ENCODE measurements around the gene PRKAG2.

DNA sequence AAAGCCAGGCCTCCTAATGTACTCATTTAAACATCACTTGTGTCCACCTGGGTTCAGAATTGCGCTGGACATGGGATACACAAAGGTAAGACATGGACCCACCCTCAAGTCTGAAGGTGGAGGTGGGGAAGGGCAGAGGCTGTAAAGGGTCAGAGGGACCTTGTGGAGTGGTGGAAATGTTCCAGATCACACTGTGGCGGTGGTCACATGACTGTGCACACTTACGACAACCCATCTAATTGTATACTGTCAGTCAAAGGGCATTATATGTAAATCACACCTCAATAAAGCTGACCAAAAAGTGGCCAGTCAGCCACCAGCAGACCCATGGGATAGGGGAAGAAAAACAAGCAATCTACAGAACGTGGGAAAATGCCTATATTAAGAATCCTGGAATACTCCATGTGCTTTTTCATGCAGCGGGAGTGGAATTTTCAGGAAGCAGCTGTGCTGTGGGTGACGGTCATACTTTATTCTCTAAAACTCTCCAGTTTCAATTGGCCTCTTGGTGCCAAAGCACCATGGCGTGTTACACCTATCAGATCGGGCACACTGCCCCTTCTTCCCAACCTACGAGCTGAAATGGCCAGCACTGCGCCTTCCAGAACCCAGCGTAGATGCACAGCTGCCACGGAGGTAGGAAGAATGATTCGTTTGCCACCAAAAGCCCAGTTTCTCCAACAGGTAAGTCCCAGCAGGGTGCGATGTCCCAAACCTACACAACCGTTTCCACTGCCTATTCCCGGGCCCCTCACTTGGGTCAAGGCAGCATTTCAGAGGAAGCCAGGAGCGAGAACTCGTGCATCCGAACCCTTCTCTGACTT is 69.8 kb downstream of the PRKAG2 start:
- TF ChIP-seq, protein P1, sequence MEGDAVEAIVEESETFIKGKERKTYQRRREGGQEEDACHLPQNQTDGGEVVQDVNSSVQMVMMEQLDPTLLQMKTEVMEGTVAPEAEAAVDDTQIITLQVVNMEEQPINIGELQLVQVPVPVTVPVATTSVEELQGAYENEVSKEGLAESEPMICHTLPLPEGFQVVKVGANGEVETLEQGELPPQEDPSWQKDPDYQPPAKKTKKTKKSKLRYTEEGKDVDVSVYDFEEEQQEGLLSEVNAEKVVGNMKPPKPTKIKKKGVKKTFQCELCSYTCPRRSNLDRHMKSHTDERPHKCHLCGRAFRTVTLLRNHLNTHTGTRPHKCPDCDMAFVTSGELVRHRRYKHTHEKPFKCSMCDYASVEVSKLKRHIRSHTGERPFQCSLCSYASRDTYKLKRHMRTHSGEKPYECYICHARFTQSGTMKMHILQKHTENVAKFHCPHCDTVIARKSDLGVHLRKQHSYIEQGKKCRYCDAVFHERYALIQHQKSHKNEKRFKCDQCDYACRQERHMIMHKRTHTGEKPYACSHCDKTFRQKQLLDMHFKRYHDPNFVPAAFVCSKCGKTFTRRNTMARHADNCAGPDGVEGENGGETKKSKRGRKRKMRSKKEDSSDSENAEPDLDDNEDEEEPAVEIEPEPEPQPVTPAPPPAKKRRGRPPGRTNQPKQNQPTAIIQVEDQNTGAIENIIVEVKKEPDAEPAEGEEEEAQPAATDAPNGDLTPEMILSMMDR (conservative IDR thresholded peaks at IDR 0.05 in 1 of 2, IDR thresholded peaks at IDR 0.05 in 1 of 2; ENCODE audit: extremely low read depth in 1 of 2, insufficient read depth in 1 of 2, low read depth in 1 of 2, low read length in 2 of 2), result no peak
- no peak for TF ChIP-seq EZH2 (IDR thresholded peaks at IDR 0.05; ENCODE audit: borderline replicate concordance, low read length)

All from mammary epithelial cell (primary cell).